Prostate gland (tissue), 2 donors: ENCODE measurements around the gene GLIPR1L1. TPM values are rescaled to one million over a fixed set of nuclear protein-coding genes. Genes with fewer than 3 reads are reported as not detected.

Experiments
- DNase-seq: peaks from one replicate; pipeline ENCODE4 v3.0.0-alpha.2; 2019; ENCODE audit warnings: low spot score
- H3K27ac ChIP-seq, 2 donors: fragments of 200-600 bp; sonication (generic); 2 replicates each; pipeline ENCODE4 v1.5.1; 2017 to 2019
- H3K27me3 ChIP-seq: fragments of 200-600 bp; sonication (generic); replicated peaks from 2 replicates; pipeline ENCODE4 v1.5.1; 2019; ENCODE audit not compliant: insufficient read depth
- H3K36me3 ChIP-seq, 2 donors: fragments of 200-600 bp; sonication (generic); 1 replicate in 1 of 2; 2 replicates in 1 of 2; pipeline versions ENCODE4 v1.5.1 to v1.8.1; 2017 to 2019
- H3K4me1 ChIP-seq: fragments of 200-600 bp; sonication (generic); replicated peaks from 2 replicates; pipeline ENCODE4 v1.5.1; 2019
- H3K4me3 ChIP-seq, 2 donors: fragments of 200-600 bp; sonication (generic); 2 replicates each; pipeline ENCODE4 v1.5.1; 2017 to 2019
- H3K9me3 ChIP-seq: fragments of 200-600 bp; sonication (generic); 2 replicates; pipeline ENCODE4 v1.5.1; 2017
- CTCF ChIP-seq, 4 experiments: fragments of 200-600 bp in 2 of 4; fragments of 450-650 bp in 2 of 4; sonication (generic) in 2 of 4; IDR thresholded peaks; 1 replicate in 3 of 4; 2 replicates in 1 of 4; pipeline ENCODE4 v1.5.1; 2016 to 2019; ENCODE audit warnings: antibody characterized with exemption in 4 of 4, mild to moderate bottlenecking in 2 of 4, moderate library complexity in 2 of 4
- POLR2A ChIP-seq: fragments of 450-650 bp; IDR thresholded peaks from one replicate; pipeline ENCODE4 v1.6.1; 2016; ENCODE audit warnings: antibody characterized with exemption, mild to moderate bottlenecking
- POLR2AphosphoS5 ChIP-seq: sonication (generic); formaldehyde crosslinking; IDR thresholded peaks from one replicate; pipeline ENCODE4 v1.6.1; 2017; ENCODE audit warnings: antibody characterized with exemption
- WGBS: methylation state at CpG from one replicate; pipeline ENCODE4 v1.1.5; 2018; 5-methylcytosine and 5-hydroxymethylcytosine counted together
- intact Hi-C: fragments of 100-400 bp; cut with DNase I; formaldehyde crosslinking; loops from one replicate; pipeline ENCODE4 v1.14.2; 2022
- total RNA-seq, 2 donors: library from RNA; depleted of rRNA; stranded (reverse); fragments of >200 nt; gene quantifications; one replicate each; pipeline ENCODE4 v1.1.0, GENCODE V29; 2016

GLIPR1L1 gene
- total RNA-seq, 2 donors from 2014 or later, result 1.0 TPM; not detected in 1

- Histone ChIP-seq H3K4me1 (no peaks in the 10 kb centered on the region), H3K36me3 (no peaks in the 10 kb centered on the region), H3K9me3 (no peaks in the 10 kb centered on the region), H3K4me3 (no peak overlapping the region), H3K27ac (no peak overlapping the region), H3K27me3 (no peaks in the 10 kb centered on the region)
- TF ChIP-seq POLR2AphosphoS5, result no peak
- TF ChIP-seq CTCF (IDR thresholded peaks at IDR 0.05), result no peak
- no peak for TF ChIP-seq POLR2A
- intact Hi-C loops, result no loop called here
- WGBS, result 100% methylated on average over 2 of the region's 2 CpGs
- no peak for DNase-seq
These were observed 26.2 kb upstream of the GLIPR1L1 start for GRCh38 chr12:75308279-75308678.

GRCh38 chr12:75311369-75311768 lies 23.1 kb upstream of the GLIPR1L1 start:
- Histone ChIP-seq H3K9me3 (no peaks in the 10 kb centered on the region), H3K4me3 (no peak overlapping the region), H3K36me3 (no peaks in the 10 kb centered on the region), H3K27ac (no peak overlapping the region), H3K4me1 (no peaks in the 10 kb centered on the region), H3K27me3 (no peaks in the 10 kb centered on the region)
- intact Hi-C loops, result no loop called here
- no peak for TF ChIP-seq CTCF (IDR thresholded peaks at IDR 0.05)
- no peak for TF ChIP-seq POLR2AphosphoS5
- TF ChIP-seq POLR2A, result no peak
- WGBS, result 58% methylated on average over 3 of the region's 3 CpGs
- no peak for DNase-seq

DNA sequence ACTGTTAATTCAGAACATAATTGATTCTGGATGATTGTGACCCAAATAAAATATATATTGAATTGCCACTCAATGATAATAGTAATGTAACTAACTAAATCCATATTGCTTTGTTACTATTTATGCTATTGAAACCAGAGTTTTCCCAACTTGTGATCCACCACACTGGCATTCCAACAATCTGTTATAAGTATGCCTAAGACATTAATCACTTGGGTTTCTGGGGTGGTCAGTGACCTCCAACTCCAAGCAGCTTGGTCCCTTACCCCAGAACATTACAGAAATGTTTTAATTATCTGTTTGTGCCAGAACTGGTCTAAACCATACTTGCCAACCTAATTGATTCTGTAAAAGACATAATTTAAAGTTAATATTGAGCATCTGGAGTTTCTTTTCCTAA lies 19.0 kb upstream of the GLIPR1L1 start:
- TF ChIP-seq CTCF (IDR thresholded peaks at IDR 0.05), result no peak
- TF ChIP-seq POLR2A, result no peak
- no peak for TF ChIP-seq POLR2AphosphoS5
- intact Hi-C loops, result no loop called here

DNA sequence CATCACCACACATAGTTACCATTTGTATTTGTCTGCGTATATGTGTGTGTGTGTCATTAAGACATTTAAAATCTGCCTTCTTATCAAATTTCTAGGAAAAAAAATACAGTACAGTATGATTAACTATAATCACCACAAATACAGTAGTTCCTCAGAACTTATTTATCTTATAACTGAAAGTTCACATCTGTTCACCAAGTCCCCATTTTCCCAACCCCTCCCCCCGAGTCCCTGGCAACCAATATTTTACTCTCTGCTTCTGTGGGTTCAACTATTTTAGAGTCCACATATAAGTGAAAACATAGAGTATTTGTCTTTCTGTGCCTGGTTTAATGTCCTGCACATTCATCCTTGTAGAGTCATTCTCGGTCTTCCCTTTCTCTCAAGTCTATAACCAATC lies 16.7 kb upstream of the GLIPR1L1 start:
- Histone ChIP-seq H3K9me3 (no peaks in the 10 kb centered on the region), H3K4me3 (no peak overlapping the region), H3K27me3 (no peaks in the 10 kb centered on the region), H3K4me1 (no peaks in the 10 kb centered on the region), H3K36me3 (no peaks in the 10 kb centered on the region), H3K27ac (no peak overlapping the region)
- 93% methylated on average over 3 of the region's 3 CpGs for whole genome bisulfite sequencing
- TF ChIP-seq POLR2AphosphoS5 (no peak), CTCF (IDR thresholded peaks at IDR 0.05) (no peak), POLR2A (no peak)
- intact Hi-C loops, result no loop called here
- no peak for DNase-seq

More for the DNA sequence above, 19.0 kb upstream of the GLIPR1L1 start:
- Histone ChIP-seq H3K9me3 (no peaks in the 10 kb centered on the region), H3K4me3 (no peak overlapping the region), H3K36me3 (no peaks in the 10 kb centered on the region), H3K27ac (no peak overlapping the region), H3K27me3 (no peaks in the 10 kb centered on the region), H3K4me1 (no peaks in the 10 kb centered on the region)
- no peak for DNase-seq

- DNase-seq, result no peak
- Histone ChIP-seq H3K4me1 (no peaks in the 10 kb centered on the region), H3K27ac (no peak overlapping the region), H3K27me3 (no peaks in the 10 kb centered on the region), H3K9me3 (no peaks in the 10 kb centered on the region), H3K4me3 (no peak overlapping the region), H3K36me3 (no peaks in the 10 kb centered on the region)
- 0% methylated on average over 1 of the region's 1 CpG for WGBS
- intact Hi-C loops, result no loop called here
- TF ChIP-seq POLR2AphosphoS5 (no peak), CTCF (IDR thresholded peaks at IDR 0.05) (no peak), POLR2A (no peak)
These were observed 12.0 kb upstream of the GLIPR1L1 start for GRCh38 chr12:75322464-75322863.
